WTC11 (cell line): ENCODE measurements around the gene CAPN3. TPM values are rescaled to one million over a fixed set of nuclear protein-coding genes. Genes with fewer than 3 reads are reported as not detected.

Experiments used
- ATAC-seq: fragments of 200-7000 bp; cut with Tn5 transposase; 2 replicates; pipeline ENCODE4 v1.10.0; 2021; ENCODE audit warnings: mild to moderate bottlenecking, moderate library complexity
- CTCF ChIA-PET: fragments of 300-600 bp; sonication (Branson Sonifier 250); formaldehyde crosslinking; loops from one replicate; lab custom pipeline; 2021; ENCODE audit warnings: antibody characterized with exemption; lab: Charles Lee
- POLR2A ChIA-PET: fragments of 350-600 bp; sonication (Branson Sonifier 250); formaldehyde crosslinking; loops from one replicate; lab custom pipeline; 2021; ENCODE audit warnings: antibody characterized with exemption; lab: Charles Lee
- DNase-seq: peaks from one replicate; pipeline ENCODE4 v3.0.0; 2021; ENCODE audit warnings: low spot score
- H3K27ac Mint-ChIP-seq: 2 replicates; pipeline ENCODE4 v1.8.0; 2021; ENCODE audit warnings: mixed read lengths
- H3K27me3 Mint-ChIP-seq: 2 replicates; pipeline ENCODE4 v1.8.0; 2021; ENCODE audit warnings: low read depth, mild to moderate bottlenecking, moderate library complexity, mixed read lengths
- H3K36me3 Mint-ChIP-seq: 2 replicates; pipeline ENCODE4 v1.8.0; 2021; ENCODE audit warnings: mixed read lengths
- H3K4me1 Mint-ChIP-seq: 2 replicates; pipeline ENCODE4 v1.8.0; 2022; ENCODE audit warnings: mixed read lengths
- H3K4me3 Mint-ChIP-seq: 2 replicates; pipeline ENCODE4 v1.8.0; 2021; ENCODE audit warnings: mild to moderate bottlenecking, moderate library complexity, mixed read lengths
- H3K9me3 Mint-ChIP-seq: 2 replicates; pipeline ENCODE4 v1.8.0; 2021; ENCODE audit warnings: mixed read lengths
- ATF1 ChIP-seq: sonication (generic); formaldehyde crosslinking; IDR thresholded peaks from 2 replicates; pipeline ENCODE4 v1.8.1; 2023; ENCODE audit warnings: mild to moderate bottlenecking, moderate library complexity, missing genetic modification reagents
- NFATC4 ChIP-seq: fragments of 250-450 bp; sonication (Bioruptor Pico); IDR thresholded peaks from 2 replicates; pipeline ENCODE4 v1.9.0; 2021; ENCODE audit warnings: mild to moderate bottlenecking
- OVOL2 ChIP-seq: fragments of 250-450 bp; sonication (Bioruptor Pico); IDR thresholded peaks from 2 replicates; pipeline ENCODE4 v1.9.0; 2021; ENCODE audit warnings: mild to moderate bottlenecking, borderline replicate concordance
- SP1 ChIP-seq: sonication (generic); formaldehyde crosslinking; conservative IDR thresholded peaks from 2 replicates; pipeline ENCODE4 v1.8.1; 2022; ENCODE audit warnings: missing genetic modification reagents
- TEAD1 ChIP-seq: sonication (generic); formaldehyde crosslinking; IDR thresholded peaks from 2 replicates; pipeline ENCODE4 v1.8.0; 2022; ENCODE audit warnings: mild to moderate bottlenecking, missing genetic modification reagents
- TEAD4 ChIP-seq: sonication (generic); formaldehyde crosslinking; IDR thresholded peaks from 2 replicates; pipeline ENCODE4 v1.8.0; 2022; ENCODE audit warnings: mild to moderate bottlenecking, missing genetic modification reagents
- ZNF138 ChIP-seq: sonication (generic); formaldehyde crosslinking; conservative IDR thresholded peaks from 2 replicates; pipeline ENCODE4 v1.8.1; 2022; ENCODE audit warnings: mild to moderate bottlenecking, moderate library complexity, missing genetic modification reagents
- ZNF263 ChIP-seq: sonication (generic); formaldehyde crosslinking; IDR thresholded peaks from 2 replicates; pipeline ENCODE4 v1.8.1; 2022; ENCODE audit warnings: low read depth, mild to moderate bottlenecking, moderate library complexity, missing genetic modification reagents
- ZNF423 ChIP-seq: fragments of 250-450 bp; sonication (Bioruptor Pico); IDR thresholded peaks from 2 replicates; pipeline ENCODE4 v2.1.2; 2022; ENCODE audit warnings: mild to moderate bottlenecking, moderate library complexity
- total RNA-seq: library from RNA; stranded (reverse); gene quantifications from 3 replicates; pipeline ENCODE4 v1.2.3, GENCODE V29; 2021
- TF ChIP-seq, protein P1 (sequence below): fragments of 250-450 bp; sonication (Bioruptor Pico); IDR thresholded peaks from 2 replicates; pipeline ENCODE4 v1.9.0; 2021; ENCODE audit warnings: mild to moderate bottlenecking
- TF ChIP-seq, protein P2 (sequence below): sonication (generic); formaldehyde crosslinking; IDR thresholded peaks from 2 replicates; pipeline ENCODE4 v1.8.1; 2022; ENCODE audit warnings: missing genetic modification reagents, borderline replicate concordance
- TF ChIP-seq, protein P3 (sequence below): fragments of 250-450 bp; sonication (Bioruptor Pico); IDR thresholded peaks from 2 replicates; pipeline ENCODE4 v1.9.0; 2021; ENCODE audit warnings: mild to moderate bottlenecking
- TF ChIP-seq, protein P4 (sequence below): sonication (generic); formaldehyde crosslinking; IDR thresholded peaks from 2 replicates; pipeline ENCODE4 v1.8.0; 2023; ENCODE audit warnings: missing genetic modification reagents, mild to moderate bottlenecking, borderline replicate concordance
- TF ChIP-seq, protein P5 (sequence below): sonication (generic); formaldehyde crosslinking; IDR thresholded peaks from 2 replicates; pipeline ENCODE4 v1.8.1; 2023; ENCODE audit warnings: mild to moderate bottlenecking, missing genetic modification reagents
- TF ChIP-seq, protein P6 (sequence below): sonication (generic); formaldehyde crosslinking; IDR thresholded peaks from 2 replicates; pipeline ENCODE4 v1.8.0; 2023; ENCODE audit warnings: mild to moderate bottlenecking, missing genetic modification reagents

The CAPN3 gene
- total RNA-seq, 1 experiment from 2014 or later: 0.70 TPM

DNA sequence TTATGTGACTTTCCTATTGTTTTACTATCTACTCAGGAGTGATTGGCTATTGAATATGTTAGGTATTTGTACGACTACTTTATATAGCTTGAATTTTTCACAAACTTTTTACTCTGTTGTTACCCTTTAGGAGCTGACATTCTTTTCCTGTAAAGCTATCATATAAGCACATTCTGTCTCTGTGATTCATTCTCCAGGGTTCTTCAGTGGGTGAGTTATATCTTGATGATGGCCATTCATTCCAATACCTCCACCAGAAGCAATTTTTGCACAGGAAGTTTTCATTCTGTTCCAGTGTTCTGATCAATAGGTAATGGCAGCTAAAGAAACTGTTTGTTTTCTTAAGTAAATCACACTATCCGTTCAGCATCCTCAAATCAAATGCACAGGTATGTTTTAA is 10.1 kb upstream of the CAPN3 start (continued):
- TF ChIP-seq, protein P1, sequence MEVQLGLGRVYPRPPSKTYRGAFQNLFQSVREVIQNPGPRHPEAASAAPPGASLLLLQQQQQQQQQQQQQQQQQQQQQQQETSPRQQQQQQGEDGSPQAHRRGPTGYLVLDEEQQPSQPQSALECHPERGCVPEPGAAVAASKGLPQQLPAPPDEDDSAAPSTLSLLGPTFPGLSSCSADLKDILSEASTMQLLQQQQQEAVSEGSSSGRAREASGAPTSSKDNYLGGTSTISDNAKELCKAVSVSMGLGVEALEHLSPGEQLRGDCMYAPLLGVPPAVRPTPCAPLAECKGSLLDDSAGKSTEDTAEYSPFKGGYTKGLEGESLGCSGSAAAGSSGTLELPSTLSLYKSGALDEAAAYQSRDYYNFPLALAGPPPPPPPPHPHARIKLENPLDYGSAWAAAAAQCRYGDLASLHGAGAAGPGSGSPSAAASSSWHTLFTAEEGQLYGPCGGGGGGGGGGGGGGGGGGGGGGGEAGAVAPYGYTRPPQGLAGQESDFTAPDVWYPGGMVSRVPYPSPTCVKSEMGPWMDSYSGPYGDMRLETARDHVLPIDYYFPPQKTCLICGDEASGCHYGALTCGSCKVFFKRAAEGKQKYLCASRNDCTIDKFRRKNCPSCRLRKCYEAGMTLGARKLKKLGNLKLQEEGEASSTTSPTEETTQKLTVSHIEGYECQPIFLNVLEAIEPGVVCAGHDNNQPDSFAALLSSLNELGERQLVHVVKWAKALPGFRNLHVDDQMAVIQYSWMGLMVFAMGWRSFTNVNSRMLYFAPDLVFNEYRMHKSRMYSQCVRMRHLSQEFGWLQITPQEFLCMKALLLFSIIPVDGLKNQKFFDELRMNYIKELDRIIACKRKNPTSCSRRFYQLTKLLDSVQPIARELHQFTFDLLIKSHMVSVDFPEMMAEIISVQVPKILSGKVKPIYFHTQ (CRISPR knock-in tag): no peak
- TF ChIP-seq, protein P2, sequence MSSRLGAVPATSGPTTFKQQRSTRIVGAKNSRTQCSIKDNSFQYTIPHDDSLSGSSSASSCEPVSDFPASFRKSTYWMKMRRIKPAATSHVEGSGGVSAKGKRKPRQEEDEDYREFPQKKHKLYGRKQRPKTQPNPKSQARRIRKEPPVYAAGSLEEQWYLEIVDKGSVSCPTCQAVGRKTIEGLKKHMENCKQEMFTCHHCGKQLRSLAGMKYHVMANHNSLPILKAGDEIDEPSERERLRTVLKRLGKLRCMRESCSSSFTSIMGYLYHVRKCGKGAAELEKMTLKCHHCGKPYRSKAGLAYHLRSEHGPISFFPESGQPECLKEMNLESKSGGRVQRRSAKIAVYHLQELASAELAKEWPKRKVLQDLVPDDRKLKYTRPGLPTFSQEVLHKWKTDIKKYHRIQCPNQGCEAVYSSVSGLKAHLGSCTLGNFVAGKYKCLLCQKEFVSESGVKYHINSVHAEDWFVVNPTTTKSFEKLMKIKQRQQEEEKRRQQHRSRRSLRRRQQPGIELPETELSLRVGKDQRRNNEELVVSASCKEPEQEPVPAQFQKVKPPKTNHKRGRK (CRISPR knock-in tag): no peak

DNA sequence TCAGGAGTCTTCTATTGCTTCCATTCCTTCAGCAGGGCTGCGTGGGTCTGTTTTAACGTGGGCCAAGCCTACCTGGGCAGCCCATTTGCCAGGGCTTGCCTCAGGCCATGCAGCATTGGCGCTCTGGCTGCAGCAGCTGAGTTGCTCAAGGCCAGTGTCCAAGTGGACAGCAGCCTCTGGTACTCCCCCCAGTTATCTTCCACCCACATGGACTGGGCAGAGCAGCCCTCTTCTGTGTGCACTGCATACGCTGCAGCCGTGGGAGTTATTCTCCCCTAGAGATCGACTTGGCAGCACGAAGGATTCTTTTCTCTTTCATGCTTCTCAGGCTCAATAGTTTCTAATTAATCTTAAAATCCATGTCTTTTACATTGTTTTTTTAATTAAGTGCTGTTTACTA is 6.9 kb upstream of the CAPN3 start:
- ChIA-PET POLR2A (no interaction called here), CTCF (no interaction called here)
- TF ChIP-seq, protein P3, sequence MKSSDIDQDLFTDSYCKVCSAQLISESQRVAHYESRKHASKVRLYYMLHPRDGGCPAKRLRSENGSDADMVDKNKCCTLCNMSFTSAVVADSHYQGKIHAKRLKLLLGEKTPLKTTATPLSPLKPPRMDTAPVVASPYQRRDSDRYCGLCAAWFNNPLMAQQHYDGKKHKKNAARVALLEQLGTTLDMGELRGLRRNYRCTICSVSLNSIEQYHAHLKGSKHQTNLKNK (CRISPR knock-in tag): no peak
- no peak for TF ChIP-seq ZNF138
- TF ChIP-seq ZNF263: no peak
- TF ChIP-seq NFATC4: no peak
- TF ChIP-seq, protein P4, sequence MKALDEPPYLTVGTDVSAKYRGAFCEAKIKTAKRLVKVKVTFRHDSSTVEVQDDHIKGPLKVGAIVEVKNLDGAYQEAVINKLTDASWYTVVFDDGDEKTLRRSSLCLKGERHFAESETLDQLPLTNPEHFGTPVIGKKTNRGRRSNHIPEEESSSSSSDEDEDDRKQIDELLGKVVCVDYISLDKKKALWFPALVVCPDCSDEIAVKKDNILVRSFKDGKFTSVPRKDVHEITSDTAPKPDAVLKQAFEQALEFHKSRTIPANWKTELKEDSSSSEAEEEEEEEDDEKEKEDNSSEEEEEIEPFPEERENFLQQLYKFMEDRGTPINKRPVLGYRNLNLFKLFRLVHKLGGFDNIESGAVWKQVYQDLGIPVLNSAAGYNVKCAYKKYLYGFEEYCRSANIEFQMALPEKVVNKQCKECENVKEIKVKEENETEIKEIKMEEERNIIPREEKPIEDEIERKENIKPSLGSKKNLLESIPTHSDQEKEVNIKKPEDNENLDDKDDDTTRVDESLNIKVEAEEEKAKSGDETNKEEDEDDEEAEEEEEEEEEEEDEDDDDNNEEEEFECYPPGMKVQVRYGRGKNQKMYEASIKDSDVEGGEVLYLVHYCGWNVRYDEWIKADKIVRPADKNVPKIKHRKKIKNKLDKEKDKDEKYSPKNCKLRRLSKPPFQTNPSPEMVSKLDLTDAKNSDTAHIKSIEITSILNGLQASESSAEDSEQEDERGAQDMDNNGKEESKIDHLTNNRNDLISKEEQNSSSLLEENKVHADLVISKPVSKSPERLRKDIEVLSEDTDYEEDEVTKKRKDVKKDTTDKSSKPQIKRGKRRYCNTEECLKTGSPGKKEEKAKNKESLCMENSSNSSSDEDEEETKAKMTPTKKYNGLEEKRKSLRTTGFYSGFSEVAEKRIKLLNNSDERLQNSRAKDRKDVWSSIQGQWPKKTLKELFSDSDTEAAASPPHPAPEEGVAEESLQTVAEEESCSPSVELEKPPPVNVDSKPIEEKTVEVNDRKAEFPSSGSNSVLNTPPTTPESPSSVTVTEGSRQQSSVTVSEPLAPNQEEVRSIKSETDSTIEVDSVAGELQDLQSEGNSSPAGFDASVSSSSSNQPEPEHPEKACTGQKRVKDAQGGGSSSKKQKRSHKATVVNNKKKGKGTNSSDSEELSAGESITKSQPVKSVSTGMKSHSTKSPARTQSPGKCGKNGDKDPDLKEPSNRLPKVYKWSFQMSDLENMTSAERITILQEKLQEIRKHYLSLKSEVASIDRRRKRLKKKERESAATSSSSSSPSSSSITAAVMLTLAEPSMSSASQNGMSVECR (CRISPR knock-in tag): no peak
- no peak for TF ChIP-seq ATF1 (CRISPR knock-in tag)
- TF ChIP-seq, protein P5, sequence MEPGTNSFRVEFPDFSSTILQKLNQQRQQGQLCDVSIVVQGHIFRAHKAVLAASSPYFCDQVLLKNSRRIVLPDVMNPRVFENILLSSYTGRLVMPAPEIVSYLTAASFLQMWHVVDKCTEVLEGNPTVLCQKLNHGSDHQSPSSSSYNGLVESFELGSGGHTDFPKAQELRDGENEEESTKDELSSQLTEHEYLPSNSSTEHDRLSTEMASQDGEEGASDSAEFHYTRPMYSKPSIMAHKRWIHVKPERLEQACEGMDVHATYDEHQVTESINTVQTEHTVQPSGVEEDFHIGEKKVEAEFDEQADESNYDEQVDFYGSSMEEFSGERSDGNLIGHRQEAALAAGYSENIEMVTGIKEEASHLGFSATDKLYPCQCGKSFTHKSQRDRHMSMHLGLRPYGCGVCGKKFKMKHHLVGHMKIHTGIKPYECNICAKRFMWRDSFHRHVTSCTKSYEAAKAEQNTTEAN (CRISPR knock-in tag): no peak
- no peak for TF ChIP-seq TEAD4
- TF ChIP-seq, protein P1 (CRISPR knock-in tag): no peak
- no peak for TF ChIP-seq SP1 (CRISPR knock-in tag)
- no peak for TF ChIP-seq OVOL2 (CRISPR knock-in tag)
- TF ChIP-seq, protein P6, sequence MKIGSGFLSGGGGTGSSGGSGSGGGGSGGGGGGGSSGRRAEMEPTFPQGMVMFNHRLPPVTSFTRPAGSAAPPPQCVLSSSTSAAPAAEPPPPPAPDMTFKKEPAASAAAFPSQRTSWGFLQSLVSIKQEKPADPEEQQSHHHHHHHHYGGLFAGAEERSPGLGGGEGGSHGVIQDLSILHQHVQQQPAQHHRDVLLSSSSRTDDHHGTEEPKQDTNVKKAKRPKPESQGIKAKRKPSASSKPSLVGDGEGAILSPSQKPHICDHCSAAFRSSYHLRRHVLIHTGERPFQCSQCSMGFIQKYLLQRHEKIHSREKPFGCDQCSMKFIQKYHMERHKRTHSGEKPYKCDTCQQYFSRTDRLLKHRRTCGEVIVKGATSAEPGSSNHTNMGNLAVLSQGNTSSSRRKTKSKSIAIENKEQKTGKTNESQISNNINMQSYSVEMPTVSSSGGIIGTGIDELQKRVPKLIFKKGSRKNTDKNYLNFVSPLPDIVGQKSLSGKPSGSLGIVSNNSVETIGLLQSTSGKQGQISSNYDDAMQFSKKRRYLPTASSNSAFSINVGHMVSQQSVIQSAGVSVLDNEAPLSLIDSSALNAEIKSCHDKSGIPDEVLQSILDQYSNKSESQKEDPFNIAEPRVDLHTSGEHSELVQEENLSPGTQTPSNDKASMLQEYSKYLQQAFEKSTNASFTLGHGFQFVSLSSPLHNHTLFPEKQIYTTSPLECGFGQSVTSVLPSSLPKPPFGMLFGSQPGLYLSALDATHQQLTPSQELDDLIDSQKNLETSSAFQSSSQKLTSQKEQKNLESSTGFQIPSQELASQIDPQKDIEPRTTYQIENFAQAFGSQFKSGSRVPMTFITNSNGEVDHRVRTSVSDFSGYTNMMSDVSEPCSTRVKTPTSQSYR (CRISPR knock-in tag): no peak
- no peak for TF ChIP-seq ZNF423 (CRISPR knock-in tag)
- TF ChIP-seq TEAD1 (CRISPR knock-in tag): no peak
- TF ChIP-seq, protein P2 (CRISPR knock-in tag): no peak
- Mint-ChIP-seq H3K9me3 (no peaks in the 10 kb centered on the region), H3K4me3 (no peak overlapping the region), H3K27me3 (no peaks in the 10 kb centered on the region), H3K27ac (no peak overlapping the region), H3K4me1 (no peaks in the 10 kb centered on the region), H3K36me3 (no peaks in the 10 kb centered on the region)
- ATAC-seq (no peak), DNase-seq (no peak)
